Measurements from ENCODE around the gene MYG1. TPM values are rescaled to one million over a fixed set of nuclear protein-coding genes. Genes with fewer than 3 reads are reported as not detected.

Gene MYG1
- total RNA-seq, 1 experiment from 2014 or later, result 104 TPM

- no peaks in the 10 kb centered on the region for H3K9me3 ChIP-seq (ENCODE audit: control insufficient read depth in 1 of 2, insufficient read depth in 1 of 2, low read depth in 1 of 2, low read length in 2 of 2)
- H3K9ac ChIP-seq (ENCODE audit: low read length), result no peak overlapping the region
- H3K4me3 ChIP-seq (replicated peaks in 1 of 2; ENCODE audit: low read depth in 1 of 2, low read length in 2 of 2), result no peak overlapping the region
- CTCF ChIA-PET, result no interaction called here
- peaks cover 34 to 44% of the 10 kb centered on the region in 2 experiments; a peak in 3 of 4 replicates for H3K36me3 ChIP-seq (ENCODE audit: control insufficient read depth in 1 of 2, insufficient read depth in 2 of 2, low read length in 2 of 2)
- no peaks in the 10 kb centered on the region for H3K9me2 ChIP-seq (ENCODE audit: insufficient read depth)
- no peak overlapping the region for H3K27ac ChIP-seq (ENCODE audit: low read depth, low read length)
- H3K4me2 ChIP-seq (ENCODE audit: low read length), result no peak overlapping the region
- BruUV-seq (replicated peaks), result no TSS peak
- no peaks in the 10 kb centered on the region for H3K4me1 ChIP-seq (ENCODE audit: control insufficient read depth in 1 of 2, insufficient read depth in 2 of 2, low read length in 2 of 2)
- TF ChIP-seq FOSL1 (IDR thresholded peaks at IDR 0.05; ENCODE audit: low read depth) (no peak), YY1 (IDR thresholded peaks at IDR 0.05; ENCODE audit: extremely low read depth, insufficient replicate concordance, low read depth, low read length) (no peak)
- POLR2A ChIA-PET, result no interaction called here
- peaks cover 28% of the 10 kb centered on the region for H3K79me2 ChIP-seq (ENCODE audit: insufficient read depth, low read length)
- no peak for ATAC-seq
- H3K27me3 ChIP-seq (ENCODE audit: insufficient read depth, low read length), result no peaks in the 10 kb centered on the region
- RAD21 ChIA-PET (ENCODE audit: low non-redundant PET in 1 of 2, low total read pairs in 2 of 2, uncharacterized antibody in 2 of 2, unreplicated experiment in 2 of 2), result no interaction called here
- H4K20me1 ChIP-seq (ENCODE audit: insufficient read depth), result no peaks in the 10 kb centered on the region
- H2AFZ ChIP-seq (ENCODE audit: low read depth, low read length, poor library complexity, severe bottlenecking), result no peak overlapping the region
- intact Hi-C loops (cut with micrococcal nuclease), result no loop called here
- DNase-seq (ENCODE audit: low read depth, low spot score), result no peak
Observed at GRCh38 chr12:53306826-53307225, 7.3 kb downstream of the MYG1 start.

- RAD21 ChIA-PET (ENCODE audit: low non-redundant PET in 1 of 2, low total read pairs in 2 of 2, uncharacterized antibody in 2 of 2, unreplicated experiment in 2 of 2), result no interaction called here
- intact Hi-C loops (cut with micrococcal nuclease), result no loop called here
- peaks cover 27 to 37% of the 10 kb centered on the region in 2 experiments; a peak in 3 of 4 replicates for H3K36me3 ChIP-seq (ENCODE audit: control insufficient read depth in 1 of 2, insufficient read depth in 2 of 2, low read length in 2 of 2)
Observed at GRCh38 chr12:53308276-53308675, 8.8 kb downstream of the MYG1 start.

More at GRCh38 chr12:53308276-53308675, 8.8 kb downstream of the MYG1 start:
- Histone ChIP-seq H3K4me2 (ENCODE audit: low read length) (no peak overlapping the region), H3K4me1 (ENCODE audit: control insufficient read depth in 1 of 2, insufficient read depth in 2 of 2, low read length in 2 of 2) (no peaks in the 10 kb centered on the region), H3K9ac (ENCODE audit: low read length) (no peak overlapping the region), H2AFZ (ENCODE audit: low read depth, low read length, poor library complexity, severe bottlenecking) (no peak overlapping the region), H3K27ac (ENCODE audit: low read depth, low read length) (no peak overlapping the region), H3K9me2 (ENCODE audit: insufficient read depth) (no peaks in the 10 kb centered on the region), H3K79me2 (ENCODE audit: insufficient read depth, low read length) (peaks cover 13% of the 10 kb centered on the region), H3K9me3 (ENCODE audit: control insufficient read depth in 1 of 2, insufficient read depth in 1 of 2, low read depth in 1 of 2, low read length in 2 of 2) (no peaks in the 10 kb centered on the region), H3K27me3 (ENCODE audit: insufficient read depth, low read length) (no peaks in the 10 kb centered on the region), H4K20me1 (ENCODE audit: insufficient read depth) (no peaks in the 10 kb centered on the region), H3K4me3 (replicated peaks in 1 of 2; ENCODE audit: low read depth in 1 of 2, low read length in 2 of 2) (no peak overlapping the region)
- POLR2A ChIA-PET, result no interaction called here
- BruUV-seq (replicated peaks), result no TSS peak
- DNase-seq (ENCODE audit: low read depth, low spot score), result no peak
- CTCF ChIA-PET, result interaction anchor here (2.0 kb wide), 1 partner anchor 13 kb away, joined by 7 read pairs; the partner anchor contains the start of gene AAAS
- 0 out of 2 replicates have a peak, but pooled peaks have one; percentile 14 for ATAC-seq
- TF ChIP-seq MAX (IDR thresholded peaks at IDR 0.05), result no peak
- TF ChIP-seq SRF (IDR thresholded peaks at IDR 0.05; ENCODE audit: low read depth), result no peak
- TF ChIP-seq EZH2 (IDR thresholded peaks at IDR 0.05), result no peak
